Calu3 (cell line): ENCODE results near the gene KIF12. TPM values are rescaled to one million over a fixed set of nuclear protein-coding genes. Genes with fewer than 3 reads are reported as not detected.

Experiments used
- BruUV-seq: library from RNA; stranded (reverse); fragments of 400-500 nt; replicated peaks from 2 replicates; lab custom pipeline; 2021; lab: Mats Ljungman, UMichigan
- CTCF ChIA-PET: fragments of 300-600 bp; sonication (Branson Sonifier 250); formaldehyde crosslinking; loops from one replicate; lab custom pipeline; 2022; ENCODE audit warnings: antibody characterized with exemption; lab: Charles Lee
- DNase-seq: peaks from one replicate; pipeline ENCODE4 v3.0.0; 2022
- H3K27ac Mint-ChIP-seq: one replicate; pipeline ENCODE4 v1.8.0; 2022; ENCODE audit warnings: mixed read lengths; ENCODE audit not compliant: unreplicated experiment
- H3K27me3 Mint-ChIP-seq: one replicate; pipeline ENCODE4 v1.8.0; 2022; ENCODE audit warnings: mixed read lengths; ENCODE audit not compliant: unreplicated experiment
- H3K36me3 Mint-ChIP-seq: one replicate; pipeline ENCODE4 v1.8.0; 2022; ENCODE audit warnings: mild to moderate bottlenecking, moderate library complexity, mixed read lengths; ENCODE audit not compliant: insufficient read depth, unreplicated experiment
- H3K4me1 Mint-ChIP-seq: one replicate; pipeline ENCODE4 v1.8.0; 2022; ENCODE audit warnings: mild to moderate bottlenecking, low read depth, mixed read lengths; ENCODE audit not compliant: unreplicated experiment
- H3K4me3 Mint-ChIP-seq: one replicate; pipeline ENCODE4 v1.8.0; 2022; ENCODE audit warnings: mild to moderate bottlenecking, low read depth, moderate library complexity, mixed read lengths; ENCODE audit not compliant: unreplicated experiment
- H3K9me3 Mint-ChIP-seq: one replicate; pipeline ENCODE4 v1.8.0; 2022; ENCODE audit warnings: low read depth, mixed read lengths; ENCODE audit not compliant: unreplicated experiment
- intact Hi-C: fragments of 100-400 bp; cut with micrococcal nuclease; formaldehyde crosslinking; loops from one replicate; pipeline ENCODE4 v1.10.0; 2022; ENCODE audit not compliant: unreplicated experiment
- total RNA-seq: library from RNA; stranded (reverse); gene quantifications from 2 replicates; pipeline ENCODE4 v1.2.3, GENCODE V29; 2022
- TF ChIP-seq, protein P1 (sequence below): fragments of 200-600 bp; IDR thresholded peaks from one replicate; pipeline ENCODE4 v1.8.0; 2022; ENCODE audit warnings: antibody characterized with exemption; ENCODE audit not compliant: unreplicated experiment

The KIF12 gene
- total RNA-seq, 1 experiment from 2014 or later = 52.3 TPM

DNA sequence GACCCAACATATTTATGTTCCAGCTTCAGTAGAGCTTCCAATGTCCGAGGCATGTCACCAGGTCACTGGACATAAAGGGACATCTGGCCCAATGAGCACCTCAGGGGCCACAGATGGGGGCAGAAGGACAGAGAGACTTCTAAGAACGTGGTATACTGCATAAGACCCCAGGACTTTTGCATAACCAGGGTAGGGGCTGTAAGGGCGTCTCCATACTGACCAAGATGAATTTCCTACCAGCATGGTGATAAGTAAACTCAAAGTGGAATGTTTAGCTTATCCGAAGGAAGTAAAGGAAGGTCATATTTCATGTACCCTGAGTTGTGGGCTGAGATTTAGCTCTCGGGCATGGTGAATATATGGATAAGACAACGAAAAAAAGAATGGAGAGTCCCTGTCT, 38.7 kb upstream of the KIF12 start:
- intact Hi-C loops = no loop called here
- Mint-ChIP-seq H3K36me3 (no peaks in the 10 kb centered on the region), H3K4me3 (no peak overlapping the region), H3K27ac (no peak overlapping the region), H3K4me1 (no peaks in the 10 kb centered on the region), H3K27me3 (peaks cover 68% of the 10 kb centered on the region), H3K9me3 (no peaks in the 10 kb centered on the region)
- TF ChIP-seq, protein P1, sequence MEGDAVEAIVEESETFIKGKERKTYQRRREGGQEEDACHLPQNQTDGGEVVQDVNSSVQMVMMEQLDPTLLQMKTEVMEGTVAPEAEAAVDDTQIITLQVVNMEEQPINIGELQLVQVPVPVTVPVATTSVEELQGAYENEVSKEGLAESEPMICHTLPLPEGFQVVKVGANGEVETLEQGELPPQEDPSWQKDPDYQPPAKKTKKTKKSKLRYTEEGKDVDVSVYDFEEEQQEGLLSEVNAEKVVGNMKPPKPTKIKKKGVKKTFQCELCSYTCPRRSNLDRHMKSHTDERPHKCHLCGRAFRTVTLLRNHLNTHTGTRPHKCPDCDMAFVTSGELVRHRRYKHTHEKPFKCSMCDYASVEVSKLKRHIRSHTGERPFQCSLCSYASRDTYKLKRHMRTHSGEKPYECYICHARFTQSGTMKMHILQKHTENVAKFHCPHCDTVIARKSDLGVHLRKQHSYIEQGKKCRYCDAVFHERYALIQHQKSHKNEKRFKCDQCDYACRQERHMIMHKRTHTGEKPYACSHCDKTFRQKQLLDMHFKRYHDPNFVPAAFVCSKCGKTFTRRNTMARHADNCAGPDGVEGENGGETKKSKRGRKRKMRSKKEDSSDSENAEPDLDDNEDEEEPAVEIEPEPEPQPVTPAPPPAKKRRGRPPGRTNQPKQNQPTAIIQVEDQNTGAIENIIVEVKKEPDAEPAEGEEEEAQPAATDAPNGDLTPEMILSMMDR = no peak
- DNase-seq = no peak
- CTCF ChIA-PET = no interaction called here
- no TSS peak for BruUV-seq

DNA sequence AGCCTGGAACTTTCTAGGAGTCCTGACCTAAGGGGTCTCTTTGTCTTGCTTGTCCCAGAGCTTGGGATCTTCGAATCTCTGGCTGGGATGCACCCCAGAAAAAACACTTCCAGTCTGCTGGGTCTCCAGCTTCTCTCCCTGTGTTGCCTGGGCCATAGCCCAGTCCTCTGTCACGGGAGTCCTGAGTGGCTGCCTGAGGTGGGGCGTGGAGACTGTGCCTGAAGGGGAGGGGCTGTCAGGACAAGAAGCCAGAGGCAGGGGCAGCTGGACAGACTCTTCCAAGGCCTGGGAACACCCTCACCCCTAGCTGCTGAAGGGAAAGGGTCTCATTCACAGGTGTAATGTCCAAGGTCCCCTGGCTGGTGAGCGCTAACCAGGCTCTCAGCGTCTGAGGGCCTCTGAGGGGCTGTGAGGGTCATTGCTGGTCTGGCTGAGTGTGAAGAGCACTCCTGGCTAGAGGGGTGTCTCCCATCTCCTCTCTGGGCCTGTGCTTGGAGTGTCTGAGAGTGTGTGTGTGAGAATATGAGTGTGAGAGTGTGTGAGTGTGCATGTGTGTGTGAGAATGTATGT, 35.8 kb upstream of the KIF12 start:
- intact Hi-C loops = no loop called here
- TF ChIP-seq, protein P1 = no peak
- Mint-ChIP-seq H3K4me3 (no peak overlapping the region), H3K36me3 (no peaks in the 10 kb centered on the region), H3K27me3 (peaks cover 48% of the 10 kb centered on the region), H3K27ac (no peak overlapping the region), H3K4me1 (no peaks in the 10 kb centered on the region), H3K9me3 (no peaks in the 10 kb centered on the region)
- DNase-seq = no peak
- CTCF ChIA-PET = interaction anchor here (1.4 kb wide), 1 partner anchor 27 kb away, joined by 4 read pairs; no protein-coding TSS in a partner anchor
- BruUV-seq = no TSS peak

DNA sequence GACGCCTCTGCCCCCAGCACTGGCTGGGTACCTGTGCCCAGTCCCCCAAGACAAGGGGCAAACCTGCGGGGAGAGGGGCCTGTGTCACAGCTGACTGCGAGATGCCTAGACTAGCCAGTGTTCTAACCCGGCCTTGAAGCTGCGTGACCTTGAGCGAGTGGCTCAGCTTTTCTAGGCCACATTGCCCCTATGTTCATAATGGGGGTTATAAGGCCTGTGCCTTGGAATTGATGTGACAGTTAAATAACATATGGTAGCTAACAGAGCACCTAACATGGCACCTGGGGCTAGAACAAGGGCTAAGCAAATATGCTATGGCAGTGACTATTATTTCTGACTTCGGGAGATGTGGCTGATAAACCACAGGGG, 33.4 kb upstream of the KIF12 start:
- CTCF ChIA-PET = no interaction called here
- intact Hi-C loops = no loop called here
- TF ChIP-seq, protein P1 = no peak
- Mint-ChIP-seq H3K27me3 (peaks cover 46% of the 10 kb centered on the region), H3K27ac (no peak overlapping the region), H3K36me3 (no peaks in the 10 kb centered on the region), H3K9me3 (no peaks in the 10 kb centered on the region), H3K4me1 (no peaks in the 10 kb centered on the region), H3K4me3 (no peak overlapping the region)
- DNase-seq = no peak
- BruUV-seq = no TSS peak

DNA sequence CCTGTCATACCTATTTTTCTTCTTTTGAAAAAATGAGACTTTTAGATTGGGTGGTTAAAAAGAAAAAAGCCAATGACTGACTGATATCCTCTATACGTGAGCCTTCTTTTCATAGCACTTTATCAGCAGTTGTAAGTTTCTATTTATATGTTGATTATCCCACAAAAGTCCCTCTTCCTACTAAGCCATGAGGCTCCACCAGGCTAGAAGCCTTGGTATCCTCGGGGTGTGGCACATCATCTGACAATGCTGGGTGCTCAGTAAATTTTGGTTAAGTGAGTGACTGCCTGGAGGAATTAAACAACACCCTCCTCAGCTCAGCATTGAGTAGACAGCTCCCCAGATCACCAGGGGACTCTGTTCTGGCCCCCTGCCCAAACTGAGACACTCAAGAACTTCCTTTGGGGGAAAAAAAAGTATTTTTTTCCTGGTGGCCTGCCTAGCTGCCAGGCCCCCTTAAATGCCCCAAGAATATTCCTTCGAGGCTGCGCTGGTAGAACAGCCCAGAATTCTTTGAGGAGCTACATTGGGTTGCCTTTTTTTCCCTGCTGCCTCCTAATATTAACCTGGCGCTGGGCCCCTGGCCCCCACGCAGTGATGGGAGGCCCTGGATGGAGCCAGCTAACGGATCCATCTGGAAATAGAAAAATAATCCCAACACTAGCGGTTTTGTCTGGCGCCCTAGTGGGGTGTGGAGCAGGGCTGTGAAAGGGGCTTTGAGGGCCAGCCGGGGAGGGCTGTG, 32.9 kb upstream of the KIF12 start:
- Mint-ChIP-seq H3K4me3 (no peak overlapping the region), H3K27ac (no peak overlapping the region), H3K4me1 (no peaks in the 10 kb centered on the region), H3K36me3 (no peaks in the 10 kb centered on the region), H3K27me3 (peaks cover 46% of the 10 kb centered on the region), H3K9me3 (peaks cover 3% of the 10 kb centered on the region)
- no peak for DNase-seq
- BruUV-seq = no TSS peak
- CTCF ChIA-PET = no interaction called here
- TF ChIP-seq, protein P1 = no peak
- intact Hi-C loops = no loop called here
